DND-41 (cell line): ENCODE data around the gene C1D.

Source experiments
- ATAC-seq: fragments of 200-7000 bp; cut with Tn5 transposase; 3 replicates; pipeline ENCODE4 v1.9.1; 2021; ENCODE audit warnings: low read depth; ENCODE audit not compliant: insufficient read depth
- DNase-seq: peaks from one replicate; pipeline ENCODE4 v3.0.0-alpha.2; 2020
- H2AFZ ChIP-seq: 2 replicates; pipeline ENCODE4 v1.6.0; 2012; ENCODE audit warnings: low read depth, low read length
- H3K27ac ChIP-seq: 2 replicates; pipeline ENCODE4 v1.5.1; 2012; ENCODE audit warnings: low read length, inconsistent platforms
- H3K27me3 ChIP-seq: fragments of 200-600 bp; sonication (generic); 2 replicates; pipeline ENCODE4 v1.6.0; 2012; ENCODE audit warnings: low read length, mild to moderate bottlenecking, inconsistent platforms; ENCODE audit not compliant: insufficient read depth, poor library complexity
- H3K36me3 ChIP-seq: 2 replicates; pipeline ENCODE4 v1.5.1; 2012; ENCODE audit warnings: low read length, inconsistent platforms; ENCODE audit not compliant: insufficient read depth
- H3K4me1 ChIP-seq: 2 replicates; pipeline ENCODE4 v1.5.1; 2012; ENCODE audit warnings: mild to moderate bottlenecking, low read length; ENCODE audit not compliant: insufficient read depth
- H3K4me2 ChIP-seq: 2 replicates; pipeline ENCODE4 v1.6.0; 2012; ENCODE audit warnings: mild to moderate bottlenecking, moderate library complexity, low read length, inconsistent platforms; ENCODE audit not compliant: insufficient read depth
- H3K4me3 ChIP-seq, 2 experiments: fragments of 200-600 bp in 1 of 2; shearing (Covaris generic) in 1 of 2; 2 replicates each; pipeline ENCODE4 v1.5.1; 2012 to 2016; ENCODE audit warnings: inconsistent platforms in 2 of 2, low read length in 2 of 2, mild to moderate bottlenecking in 2 of 2, low read depth in 1 of 2, moderate library complexity in 1 of 2
- H3K79me2 ChIP-seq: 2 replicates; pipeline ENCODE4 v1.6.0; 2012; ENCODE audit warnings: low read length, inconsistent platforms; ENCODE audit not compliant: insufficient read depth
- H3K9ac ChIP-seq: 2 replicates; pipeline ENCODE4 v1.6.0; 2012; ENCODE audit warnings: low read depth, mild to moderate bottlenecking, inconsistent platforms, low read length, moderate library complexity
- H3K9me3 ChIP-seq: 2 replicates; pipeline ENCODE4 v1.5.1; 2012; ENCODE audit warnings: low read length, moderate library complexity, mild to moderate bottlenecking, inconsistent platforms; ENCODE audit not compliant: insufficient read depth, severe bottlenecking
- H4K20me1 ChIP-seq: 2 replicates; pipeline ENCODE4 v1.6.0; 2012; ENCODE audit warnings: low read length; ENCODE audit not compliant: insufficient read depth
- EZH2 ChIP-seq: IDR thresholded peaks from 3 replicates; pipeline ENCODE4 v1.6.1; 2012; ENCODE audit warnings: borderline replicate concordance, low read depth, mild to moderate bottlenecking, moderate library complexity, low read length, inconsistent platforms; ENCODE audit not compliant: severe bottlenecking
- TF ChIP-seq, protein P1 (sequence below): IDR thresholded peaks from 2 replicates; pipeline ENCODE4 v1.5.1; 2012; ENCODE audit warnings: borderline replicate concordance, low read length, moderate library complexity, mild to moderate bottlenecking; ENCODE audit not compliant: poor library complexity, severe bottlenecking; ENCODE audit errors: extremely low read depth

The C1D gene

DNA sequence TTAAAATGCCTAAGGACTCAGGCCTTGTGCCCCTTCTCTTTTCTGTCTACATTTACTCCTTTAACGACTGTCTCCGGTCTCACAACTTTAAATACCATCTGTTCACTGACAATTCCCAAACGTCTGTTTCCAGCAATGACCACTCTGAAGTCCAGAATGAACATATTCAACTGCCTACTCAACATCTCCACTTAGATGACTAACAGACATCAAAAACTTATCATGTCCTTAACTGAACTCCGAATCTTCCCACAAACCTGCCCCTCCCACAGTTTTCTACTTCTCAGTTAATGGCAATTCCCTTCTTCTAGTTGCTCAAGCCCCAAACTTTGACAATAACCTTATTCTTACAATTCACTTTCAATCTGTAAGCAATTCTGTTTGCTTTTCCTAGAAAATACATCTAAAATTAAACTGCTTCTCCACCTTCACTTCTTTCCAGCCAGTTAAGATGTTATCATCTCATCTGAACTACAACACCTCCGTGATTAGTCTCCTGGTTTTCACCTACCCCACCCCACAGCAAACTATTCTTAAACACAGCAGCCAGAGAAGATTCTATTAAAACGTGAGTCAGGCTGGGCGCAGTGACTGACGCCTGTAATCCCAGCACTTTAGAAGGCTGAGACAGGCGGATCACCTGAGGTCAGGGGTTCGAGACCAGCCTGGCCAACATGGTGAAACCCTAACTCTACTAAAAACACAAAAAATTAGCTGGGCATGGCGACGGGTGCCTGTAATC lies 2.8 kb downstream of the C1D start:
- no peak for DNase-seq
- Histone ChIP-seq H3K9me3 (no peaks in the 10 kb centered on the region), H3K27ac (no peak overlapping the region), H3K27me3 (no peaks in the 10 kb centered on the region), H4K20me1 (peaks cover 32% of the 10 kb centered on the region; the same call in 1 of the 2 replicates), H3K4me1 (peaks cover 39% of the 10 kb centered on the region), H3K36me3 (0 out of 2 replicates have a peak, but pooled peaks cover 2% of the 10 kb centered on the region), H3K9ac (no peak overlapping the region), H3K79me2 (peaks cover 76% of the 10 kb centered on the region), H3K4me2 (peak overlapping the region; percentile 4; the same call in 1 of the 2 replicates), H2AFZ (no peak overlapping the region), H3K4me3 (no peak overlapping the region)
- TF ChIP-seq EZH2, result no peak
- TF ChIP-seq, protein P1, sequence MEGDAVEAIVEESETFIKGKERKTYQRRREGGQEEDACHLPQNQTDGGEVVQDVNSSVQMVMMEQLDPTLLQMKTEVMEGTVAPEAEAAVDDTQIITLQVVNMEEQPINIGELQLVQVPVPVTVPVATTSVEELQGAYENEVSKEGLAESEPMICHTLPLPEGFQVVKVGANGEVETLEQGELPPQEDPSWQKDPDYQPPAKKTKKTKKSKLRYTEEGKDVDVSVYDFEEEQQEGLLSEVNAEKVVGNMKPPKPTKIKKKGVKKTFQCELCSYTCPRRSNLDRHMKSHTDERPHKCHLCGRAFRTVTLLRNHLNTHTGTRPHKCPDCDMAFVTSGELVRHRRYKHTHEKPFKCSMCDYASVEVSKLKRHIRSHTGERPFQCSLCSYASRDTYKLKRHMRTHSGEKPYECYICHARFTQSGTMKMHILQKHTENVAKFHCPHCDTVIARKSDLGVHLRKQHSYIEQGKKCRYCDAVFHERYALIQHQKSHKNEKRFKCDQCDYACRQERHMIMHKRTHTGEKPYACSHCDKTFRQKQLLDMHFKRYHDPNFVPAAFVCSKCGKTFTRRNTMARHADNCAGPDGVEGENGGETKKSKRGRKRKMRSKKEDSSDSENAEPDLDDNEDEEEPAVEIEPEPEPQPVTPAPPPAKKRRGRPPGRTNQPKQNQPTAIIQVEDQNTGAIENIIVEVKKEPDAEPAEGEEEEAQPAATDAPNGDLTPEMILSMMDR, result no peak
- no peak for ATAC-seq

DNA sequence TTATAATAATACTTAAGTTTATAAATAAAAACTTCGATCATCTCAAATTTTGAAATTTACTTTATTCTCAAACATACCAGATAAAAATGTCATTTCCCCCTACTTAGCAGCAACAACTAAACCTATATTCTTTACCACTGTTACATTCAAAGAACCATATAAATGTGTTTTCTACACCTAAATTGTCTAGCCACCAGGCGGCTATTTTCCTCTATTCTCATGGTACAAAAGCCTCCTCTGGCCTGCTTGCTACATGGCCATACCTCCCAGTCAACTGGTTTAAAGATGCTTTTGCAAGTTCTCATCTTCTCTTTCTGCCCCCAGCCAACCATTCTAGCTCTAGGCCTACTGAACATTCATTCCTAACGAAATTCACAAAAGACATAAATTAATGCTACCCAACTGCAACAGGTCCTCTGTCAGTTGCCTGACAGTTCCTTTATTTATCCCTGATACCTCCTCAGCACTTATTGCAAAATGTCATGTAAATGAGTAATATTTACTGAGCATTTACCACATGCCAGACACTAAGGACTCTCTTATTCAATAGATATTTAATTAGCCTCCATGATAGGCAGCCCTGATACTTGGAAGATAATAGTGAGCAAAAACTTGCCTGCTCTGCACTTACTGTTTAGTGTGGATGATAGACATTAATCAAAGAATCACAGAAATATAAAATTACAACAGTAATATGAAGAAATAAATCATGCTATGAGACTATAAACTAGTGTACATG lies 5.0 kb downstream of the C1D start:
- no peak for DNase-seq
- Histone ChIP-seq H3K27ac (no peak overlapping the region), H3K27me3 (no peaks in the 10 kb centered on the region), H3K9me3 (no peaks in the 10 kb centered on the region), H3K79me2 (peaks cover 97% of the 10 kb centered on the region), H4K20me1 (peaks cover 50% of the 10 kb centered on the region; the same call in 1 of the 2 replicates), H3K9ac (no peak overlapping the region), H3K4me3 (no peak overlapping the region), H3K36me3 (0 out of 2 replicates have a peak, but pooled peaks cover 2% of the 10 kb centered on the region), H2AFZ (no peak overlapping the region), H3K4me2 (no peak overlapping the region), H3K4me1 (peaks cover 29% of the 10 kb centered on the region)
- TF ChIP-seq, protein P1, result no peak
- TF ChIP-seq EZH2, result no peak
- ATAC-seq, result no peak

DNA sequence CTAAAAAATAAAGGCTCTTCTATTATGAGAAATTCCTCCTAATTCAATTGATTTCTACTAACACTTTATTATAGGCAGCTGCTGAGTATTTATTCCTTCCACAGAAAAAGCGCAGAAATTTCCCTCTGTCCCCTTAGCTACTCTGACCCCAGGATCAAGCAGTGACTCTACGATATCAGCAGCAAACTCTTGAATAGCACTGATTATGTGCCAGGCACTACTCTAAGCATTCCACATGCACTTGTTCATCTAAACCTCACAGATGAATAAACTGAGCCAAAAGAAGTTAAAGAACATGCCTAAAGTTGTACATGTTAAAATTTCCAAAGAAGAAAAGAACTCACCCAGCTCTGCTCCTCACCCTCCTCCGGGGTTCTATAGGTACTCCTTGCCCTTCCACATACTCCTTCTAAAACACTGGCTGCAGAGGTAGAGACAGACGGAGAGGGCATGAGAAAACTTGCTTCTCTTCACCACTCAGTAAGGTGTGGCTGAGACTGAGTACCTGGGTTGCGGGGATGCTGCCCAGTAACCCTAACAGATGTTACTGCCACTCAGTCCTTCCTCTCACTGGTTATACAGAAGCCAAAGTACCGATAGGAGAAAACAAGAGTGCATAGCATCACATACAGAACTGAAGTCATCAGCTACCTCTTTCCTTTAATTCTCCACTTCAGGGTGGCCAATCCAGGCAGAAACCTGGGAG lies 9.9 kb downstream of the C1D start:
- H3K4me2 ChIP-seq, result no peak overlapping the region
- H3K9me3 ChIP-seq, result no peaks in the 10 kb centered on the region
- H3K9ac ChIP-seq, result no peak overlapping the region
- no peak overlapping the region for H2AFZ ChIP-seq
- H3K79me2 ChIP-seq, result peaks cover 97% of the 10 kb centered on the region
- H3K4me3 ChIP-seq, result no peak overlapping the region
- H3K36me3 ChIP-seq, result no peaks in the 10 kb centered on the region
- DNase-seq, result no peak
- H3K4me1 ChIP-seq, result no peaks in the 10 kb centered on the region
- no peak for TF ChIP-seq EZH2
- TF ChIP-seq, protein P1, result no peak
- no peak overlapping the region for H3K27ac ChIP-seq
- peaks cover 58% of the 10 kb centered on the region for H4K20me1 ChIP-seq
- no peak for ATAC-seq
- no peaks in the 10 kb centered on the region for H3K27me3 ChIP-seq
